Tongue (tissue), 2 donors: ENCODE measurements around the gene CENPF. TPM values are rescaled to one million over a fixed set of nuclear protein-coding genes. Genes with fewer than 3 reads are reported as not detected.
"Not testable (repeated sequence)": the region's sequence is repeated elsewhere in the genome, so short reads cannot be mapped to it uniquely, and the experiment has no call there.

Source experiments
- DNase-seq: peaks from one replicate; pipeline ENCODE4 v3.0.0-alpha.2; 2015
- total RNA-seq: library from RNA; depleted of rRNA; stranded (reverse); fragments of >200 nt; gene quantifications from one replicate; pipeline ENCODE4 v1.2.3, GENCODE V29; 2014

The CENPF gene, protein sequence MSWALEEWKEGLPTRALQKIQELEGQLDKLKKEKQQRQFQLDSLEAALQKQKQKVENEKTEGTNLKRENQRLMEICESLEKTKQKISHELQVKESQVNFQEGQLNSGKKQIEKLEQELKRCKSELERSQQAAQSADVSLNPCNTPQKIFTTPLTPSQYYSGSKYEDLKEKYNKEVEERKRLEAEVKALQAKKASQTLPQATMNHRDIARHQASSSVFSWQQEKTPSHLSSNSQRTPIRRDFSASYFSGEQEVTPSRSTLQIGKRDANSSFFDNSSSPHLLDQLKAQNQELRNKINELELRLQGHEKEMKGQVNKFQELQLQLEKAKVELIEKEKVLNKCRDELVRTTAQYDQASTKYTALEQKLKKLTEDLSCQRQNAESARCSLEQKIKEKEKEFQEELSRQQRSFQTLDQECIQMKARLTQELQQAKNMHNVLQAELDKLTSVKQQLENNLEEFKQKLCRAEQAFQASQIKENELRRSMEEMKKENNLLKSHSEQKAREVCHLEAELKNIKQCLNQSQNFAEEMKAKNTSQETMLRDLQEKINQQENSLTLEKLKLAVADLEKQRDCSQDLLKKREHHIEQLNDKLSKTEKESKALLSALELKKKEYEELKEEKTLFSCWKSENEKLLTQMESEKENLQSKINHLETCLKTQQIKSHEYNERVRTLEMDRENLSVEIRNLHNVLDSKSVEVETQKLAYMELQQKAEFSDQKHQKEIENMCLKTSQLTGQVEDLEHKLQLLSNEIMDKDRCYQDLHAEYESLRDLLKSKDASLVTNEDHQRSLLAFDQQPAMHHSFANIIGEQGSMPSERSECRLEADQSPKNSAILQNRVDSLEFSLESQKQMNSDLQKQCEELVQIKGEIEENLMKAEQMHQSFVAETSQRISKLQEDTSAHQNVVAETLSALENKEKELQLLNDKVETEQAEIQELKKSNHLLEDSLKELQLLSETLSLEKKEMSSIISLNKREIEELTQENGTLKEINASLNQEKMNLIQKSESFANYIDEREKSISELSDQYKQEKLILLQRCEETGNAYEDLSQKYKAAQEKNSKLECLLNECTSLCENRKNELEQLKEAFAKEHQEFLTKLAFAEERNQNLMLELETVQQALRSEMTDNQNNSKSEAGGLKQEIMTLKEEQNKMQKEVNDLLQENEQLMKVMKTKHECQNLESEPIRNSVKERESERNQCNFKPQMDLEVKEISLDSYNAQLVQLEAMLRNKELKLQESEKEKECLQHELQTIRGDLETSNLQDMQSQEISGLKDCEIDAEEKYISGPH (N-terminal part only)
- total RNA-seq, result 30.1 TPM

DNA sequence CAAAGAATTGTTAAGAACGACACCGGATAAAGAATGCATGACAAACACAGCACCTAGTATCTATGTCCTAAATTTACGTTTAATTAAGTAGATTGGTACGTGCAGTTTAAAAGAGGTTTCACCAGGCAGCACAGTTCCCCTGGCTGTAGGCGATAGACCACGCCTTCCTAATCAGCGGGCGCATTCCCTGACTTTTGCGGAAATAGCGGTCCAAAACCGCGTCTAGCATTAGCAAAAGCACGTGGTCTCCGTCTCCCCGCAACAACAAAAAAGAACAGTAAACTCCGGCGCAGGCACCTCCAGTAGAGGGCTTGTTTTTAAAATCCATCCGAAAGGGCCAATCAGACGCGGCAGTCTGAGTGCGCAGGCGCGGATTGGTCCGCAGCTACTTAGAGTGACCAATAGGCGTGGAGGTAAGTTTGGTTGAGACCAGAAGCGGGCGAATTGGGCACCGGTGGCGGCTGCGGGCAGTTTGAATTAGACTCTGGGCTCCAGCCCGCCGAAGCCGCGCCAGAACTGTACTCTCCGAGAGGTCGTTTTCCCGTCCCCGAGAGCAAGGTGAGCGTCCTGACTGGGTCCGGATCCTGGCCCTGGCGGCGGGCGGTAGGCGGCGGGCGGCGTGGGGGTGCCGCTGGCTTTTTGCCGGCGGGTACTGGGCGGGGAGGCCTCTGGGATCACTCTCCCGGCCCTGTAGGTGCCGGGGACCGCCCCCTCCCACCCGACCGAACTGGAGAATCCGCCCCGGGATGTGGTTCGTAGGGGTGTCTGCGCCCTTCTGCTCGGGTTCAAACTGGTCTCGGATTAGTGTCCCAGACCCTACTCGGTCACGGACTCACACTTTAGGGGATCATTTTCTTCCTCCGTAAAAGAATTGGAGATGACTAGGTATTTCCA lies at the start of gene CENPF:
TSS of gene CENPF (plus strand) at position 432 of the 894 bp plus-strand sequence. CDS start 10,560 bp downstream, outside the sequence.
- DNase-seq, result peak; percentile 99

DNA sequence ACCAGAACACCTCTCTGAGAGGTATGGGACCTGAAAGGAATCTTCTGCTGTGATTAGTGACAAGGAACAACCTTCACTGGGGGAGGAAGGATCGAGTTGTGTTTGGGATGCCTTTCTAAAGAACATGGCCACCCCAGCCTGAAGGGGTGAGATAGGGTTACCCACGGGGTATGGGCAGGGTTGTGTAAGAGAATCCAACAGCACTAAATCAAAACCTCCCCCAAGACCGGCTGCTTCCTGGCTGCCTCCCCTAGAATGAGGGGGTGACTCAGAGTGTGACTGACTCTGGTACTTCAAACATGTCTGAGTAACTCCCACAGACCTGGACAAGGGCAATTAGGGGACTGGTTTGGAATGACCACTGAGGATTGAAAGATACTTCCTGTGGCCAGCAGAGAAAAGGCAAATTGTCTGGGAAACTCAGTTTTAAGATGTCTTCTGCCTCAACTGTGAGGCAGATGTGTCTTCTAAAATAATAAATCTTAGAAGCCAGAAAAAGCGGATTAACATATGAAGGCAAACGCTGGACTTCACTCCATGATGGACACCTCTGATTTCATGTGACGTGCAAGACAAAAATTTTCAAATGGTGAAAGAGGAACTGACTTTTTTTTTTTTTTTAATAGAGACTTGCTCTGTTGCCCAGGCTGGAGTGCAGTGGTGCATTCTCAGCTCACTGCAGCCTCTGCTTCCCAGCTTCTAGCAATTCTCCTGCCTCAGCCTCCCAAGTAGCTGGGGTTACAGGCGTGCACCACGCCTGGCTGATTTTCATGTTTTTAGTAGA lies 44.9 kb upstream of the CENPF start:
- DNase-seq, result no peak

DNA sequence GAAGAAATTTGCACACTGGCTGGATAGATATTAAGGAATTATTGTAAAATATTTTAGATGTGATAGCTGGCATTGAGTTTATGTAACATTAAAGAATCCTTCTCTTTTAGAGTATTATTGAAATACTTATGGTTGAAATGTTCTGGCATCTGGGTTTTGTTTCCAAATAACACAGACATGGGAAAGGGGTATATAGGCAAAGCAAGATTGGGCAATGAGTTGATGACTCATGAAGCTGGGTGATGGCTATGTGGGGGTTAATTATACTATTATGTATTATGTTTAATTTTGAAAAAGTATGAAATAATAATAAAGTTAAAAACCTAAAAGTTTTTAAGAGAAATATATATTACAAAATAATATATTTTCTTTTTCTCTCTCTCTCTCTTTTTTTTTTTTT lies 39.1 kb upstream of the CENPF start:
- DNase-seq, result no peak

DNA sequence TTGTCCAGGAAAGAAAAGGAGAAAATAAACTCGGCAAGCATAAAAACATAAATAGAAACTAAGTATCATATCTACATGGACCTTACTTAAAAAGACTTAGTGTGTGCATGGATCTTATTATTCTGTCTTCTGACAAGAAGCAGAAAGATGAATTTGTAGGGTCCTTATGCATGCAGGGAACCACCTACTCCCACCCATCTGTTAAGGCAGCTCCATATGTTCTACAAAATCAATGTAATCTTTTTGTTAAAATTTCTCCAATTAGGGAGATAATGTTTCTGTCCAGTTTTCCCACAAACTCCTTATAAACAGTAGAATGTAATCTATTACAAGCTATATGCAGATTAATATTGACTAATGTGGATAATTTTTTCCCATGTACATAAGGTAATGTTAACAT lies 37.7 kb upstream of the CENPF start:
- DNase-seq, result no peak

DNA sequence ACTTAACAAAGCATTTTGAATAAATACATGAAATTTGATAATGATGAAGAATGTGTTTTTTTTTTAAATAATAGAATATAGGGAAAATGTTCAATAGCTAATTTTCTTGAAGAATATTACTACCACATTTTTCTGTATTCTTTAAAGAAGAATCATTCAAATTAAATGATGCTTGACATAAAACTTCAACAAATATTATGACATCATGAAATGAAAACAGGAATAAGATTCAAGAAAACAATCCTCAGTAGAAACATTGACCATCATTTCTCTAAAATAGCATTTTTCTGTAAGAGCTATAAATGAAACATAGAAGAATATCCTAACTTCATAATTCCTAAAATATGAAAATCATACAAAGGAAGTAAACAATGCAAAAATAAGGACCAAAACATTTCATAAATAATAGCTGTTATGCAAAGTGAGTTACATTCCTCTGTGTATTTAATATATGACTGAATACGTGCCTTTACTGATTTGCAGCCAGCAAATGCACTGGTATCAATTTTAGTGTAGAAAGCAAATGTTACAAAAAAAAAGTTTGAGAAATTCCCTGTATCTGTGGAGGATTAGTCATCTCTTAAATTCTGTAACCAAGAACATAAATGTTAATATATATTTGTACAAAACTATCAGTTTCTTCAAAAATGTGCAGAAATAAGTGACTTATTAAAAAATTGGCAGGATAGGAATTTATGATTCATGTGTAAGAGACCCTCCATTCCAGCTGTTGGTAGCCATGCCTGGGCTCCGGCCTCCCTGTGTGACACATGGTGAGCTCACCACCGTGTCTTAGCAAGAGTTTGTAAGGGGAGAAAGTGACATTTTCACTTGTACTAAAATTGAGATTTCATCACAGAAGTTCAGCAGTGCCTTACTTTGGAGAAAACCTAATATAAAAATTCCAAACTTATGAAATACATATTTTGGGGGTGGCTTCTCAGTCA lies 36.6 kb upstream of the CENPF start:
- peak; percentile 35 for DNase-seq

DNA sequence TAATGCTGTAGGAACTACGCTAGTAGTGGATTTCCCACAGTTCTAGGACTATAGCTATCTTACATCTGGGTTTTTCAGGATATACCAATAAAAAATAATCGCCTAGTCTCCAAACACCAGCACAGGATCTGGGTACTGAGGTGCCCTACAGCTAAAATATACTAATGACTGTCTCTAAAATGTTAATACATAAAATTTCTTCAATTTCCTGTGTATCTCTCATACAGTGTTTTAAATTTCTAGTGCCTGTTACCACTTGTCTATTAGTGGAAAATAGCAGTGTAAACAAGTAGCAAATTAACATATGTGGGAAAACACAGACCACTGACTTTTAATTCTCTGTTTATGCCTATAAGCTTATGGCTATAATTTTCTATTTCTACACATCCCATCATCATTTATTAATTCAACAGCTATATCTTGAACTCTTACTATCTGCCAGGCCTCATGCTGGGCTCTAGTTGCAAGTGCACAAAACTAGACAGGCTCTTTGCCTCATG lies 35.5 kb upstream of the CENPF start:
- no peak for DNase-seq

DNA sequence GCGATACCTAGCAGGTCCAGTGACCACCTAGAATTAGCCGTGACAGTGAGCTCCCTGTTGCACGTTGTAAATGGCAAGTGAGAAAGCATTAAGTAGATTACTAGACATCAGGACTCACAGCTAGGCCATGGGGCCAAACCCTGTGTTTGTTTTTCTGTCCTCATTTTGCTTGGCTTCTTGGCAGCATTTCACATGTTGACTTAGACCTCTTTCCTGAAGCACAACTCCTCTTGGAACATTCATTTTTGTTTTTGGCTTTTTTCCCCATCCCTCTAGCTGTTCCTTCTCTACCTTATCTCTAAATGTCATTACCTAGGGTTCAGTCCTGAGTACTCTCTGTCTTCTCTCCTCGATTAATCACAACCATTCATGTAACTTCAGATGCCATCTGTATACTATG lies 34.7 kb upstream of the CENPF start:
- DNase-seq, result no peak

DNA sequence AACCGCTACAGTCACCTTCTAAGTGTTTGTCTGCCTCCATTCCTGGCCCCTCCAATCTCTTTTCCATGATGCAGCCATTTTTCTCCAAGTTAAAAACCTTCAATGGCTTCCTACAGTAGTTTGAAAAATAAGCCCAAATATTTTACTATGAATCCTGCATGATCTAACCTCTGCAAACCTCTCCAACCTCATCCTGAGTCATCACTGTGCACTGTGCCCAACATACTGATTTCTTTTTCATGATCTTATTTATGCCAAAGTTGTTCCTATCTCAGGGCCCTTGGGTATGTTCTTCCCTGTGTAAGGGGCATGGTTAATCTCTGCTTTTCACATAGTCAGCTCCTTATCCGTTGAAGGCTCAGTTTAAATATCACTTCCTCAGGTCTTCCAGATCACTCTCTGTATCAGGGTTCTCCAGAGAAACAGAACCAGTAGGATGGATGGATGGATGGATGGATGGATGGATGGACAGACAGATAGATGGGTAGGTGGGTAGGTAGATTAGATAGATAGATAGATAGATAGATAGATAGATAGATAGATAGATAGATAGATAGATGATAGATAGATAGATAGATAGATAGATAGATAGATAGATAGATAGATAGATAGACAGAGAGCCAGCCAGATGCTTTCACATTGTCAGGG lies 33.5 kb upstream of the CENPF start:
- DNase-seq, result no peak

DNA sequence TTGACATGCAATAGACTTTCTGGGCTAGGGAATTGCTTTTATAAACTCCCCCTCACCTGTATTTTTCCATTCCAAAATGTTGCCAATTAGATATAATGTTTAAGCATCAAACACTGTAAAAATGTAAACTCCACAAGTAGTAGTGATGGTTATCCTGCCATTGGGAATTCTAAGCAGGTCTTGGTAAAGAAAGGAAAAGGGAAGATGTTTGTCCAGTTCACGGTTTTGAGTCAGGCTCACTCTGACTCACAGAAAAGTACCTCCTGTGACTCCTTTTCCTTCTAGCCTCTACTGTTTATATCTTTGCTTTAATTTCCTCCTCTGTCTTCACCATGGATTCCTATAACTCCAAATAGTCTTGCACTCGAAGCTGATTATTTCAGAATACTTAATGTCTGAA lies 32.6 kb upstream of the CENPF start:
- no peak for DNase-seq

DNA sequence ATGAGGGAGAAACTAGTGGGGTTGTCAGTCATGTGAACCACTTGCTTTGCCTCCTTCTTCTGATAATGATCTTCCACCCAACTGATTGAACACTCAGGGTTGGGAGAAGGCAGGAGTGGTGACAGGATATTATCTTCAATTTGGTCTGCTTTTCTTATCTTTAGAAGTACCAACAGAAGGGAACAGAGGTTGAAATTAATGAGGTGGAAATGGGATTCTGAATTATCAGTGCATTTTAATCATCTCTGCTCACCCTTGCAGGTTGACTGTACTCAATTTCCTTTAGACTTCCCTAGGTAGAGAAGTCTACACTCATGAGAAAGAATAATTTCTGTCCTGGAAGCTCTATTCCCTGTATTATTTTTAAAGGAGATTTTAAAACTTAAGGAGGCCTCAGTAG lies 31.7 kb upstream of the CENPF start:
- no peak for DNase-seq

DNA sequence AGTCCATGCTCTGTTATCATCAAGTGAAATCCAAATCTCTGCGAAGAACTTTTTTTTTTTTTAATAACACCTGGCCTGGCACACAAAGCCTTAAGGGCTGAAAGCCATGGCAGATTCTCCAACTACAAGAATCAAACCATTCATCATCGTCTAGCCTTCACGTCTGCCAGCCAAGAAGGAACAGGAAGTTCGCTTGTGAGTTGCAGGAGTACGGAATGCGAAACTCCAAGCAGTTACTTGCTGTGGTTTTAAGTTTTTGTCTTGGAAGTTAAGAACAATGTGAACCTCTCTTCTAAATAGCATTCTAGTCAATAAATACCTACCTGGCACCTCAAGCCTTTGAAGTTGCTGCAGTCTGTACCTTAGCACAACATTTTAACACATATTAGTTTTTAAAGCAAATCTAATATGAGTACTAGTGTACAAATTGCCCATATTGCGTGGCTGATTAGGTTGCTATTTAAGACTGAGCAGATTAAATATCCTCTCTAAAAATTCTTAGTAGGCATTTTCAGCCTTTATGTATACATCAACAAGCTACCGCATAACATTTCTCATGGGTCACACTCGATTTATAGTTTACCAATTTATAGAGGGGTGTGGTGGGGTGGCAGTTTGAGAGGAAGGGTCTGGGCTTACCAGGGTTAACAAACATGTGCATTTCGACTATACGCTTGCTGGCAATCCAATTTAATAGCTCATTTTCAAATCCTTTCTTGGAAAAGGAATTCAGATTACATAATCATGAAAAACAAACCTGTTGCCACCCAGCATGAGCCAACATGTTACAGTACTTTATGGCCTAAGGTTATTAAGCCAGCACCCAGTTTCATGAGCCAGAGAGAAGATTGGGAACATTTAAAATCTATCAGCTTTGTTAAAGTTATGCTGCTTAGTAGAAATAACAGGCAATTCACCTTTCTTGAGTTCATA lies 29.3 kb upstream of the CENPF start:
- peak; percentile 36 for DNase-seq

DNA sequence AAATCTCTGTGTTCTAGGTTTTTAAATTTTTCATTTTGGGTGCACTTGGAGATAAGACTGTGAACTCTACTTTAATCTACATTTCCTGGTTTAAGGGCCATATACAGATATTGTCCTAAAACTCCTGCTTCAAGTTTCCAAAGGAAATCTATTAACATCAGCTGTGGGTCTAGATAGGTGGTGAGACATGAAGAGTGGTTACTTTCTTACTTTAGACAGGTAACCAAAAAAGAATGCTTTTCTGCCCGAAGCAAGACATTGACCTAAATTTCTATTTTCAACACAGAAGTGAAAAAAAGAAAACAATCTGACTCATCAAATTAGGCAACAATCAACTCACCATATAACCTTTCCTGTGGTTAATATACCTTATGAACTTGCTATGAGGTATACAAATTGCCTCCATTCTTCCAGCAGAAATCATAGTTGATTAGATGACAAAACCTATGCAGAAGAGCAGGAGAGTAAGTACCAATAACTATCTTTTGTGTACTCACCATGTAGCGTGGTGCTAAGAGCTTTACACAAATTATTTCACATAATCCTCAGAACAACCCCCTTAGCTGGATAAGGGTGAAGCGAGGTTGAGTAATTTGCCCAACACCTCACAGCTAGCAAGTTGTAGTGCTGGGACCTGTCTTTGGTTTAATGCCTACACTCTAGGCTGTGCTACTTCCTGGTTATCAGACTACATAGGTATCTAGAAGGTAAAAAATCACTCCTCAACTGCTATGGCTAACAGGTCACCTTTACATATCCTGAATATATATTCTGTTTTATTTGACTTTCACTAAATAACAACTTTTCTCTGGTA lies 28.2 kb upstream of the CENPF start:
- no peak for DNase-seq

DNA sequence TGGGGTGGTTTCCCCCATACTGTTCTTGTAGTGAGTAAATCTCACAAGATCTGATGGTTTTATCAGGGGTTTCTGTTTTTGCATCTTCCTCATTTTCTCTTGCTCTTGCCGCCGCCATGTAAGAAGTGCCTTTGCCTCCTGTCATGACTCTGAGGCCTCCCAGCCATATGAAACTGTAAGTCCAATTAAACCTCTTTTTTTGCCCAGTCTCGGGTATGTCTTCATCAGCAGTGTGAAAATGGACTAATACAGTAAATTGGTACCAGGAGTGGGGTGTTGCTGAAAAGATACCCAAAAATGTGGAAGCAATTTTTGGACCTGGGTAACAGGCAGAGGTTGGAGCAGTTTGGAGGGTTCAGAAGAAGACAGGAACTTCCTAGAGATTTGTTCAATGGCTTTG lies 26.9 kb upstream of the CENPF start:
- not testable (repeated sequence) for DNase-seq

DNA sequence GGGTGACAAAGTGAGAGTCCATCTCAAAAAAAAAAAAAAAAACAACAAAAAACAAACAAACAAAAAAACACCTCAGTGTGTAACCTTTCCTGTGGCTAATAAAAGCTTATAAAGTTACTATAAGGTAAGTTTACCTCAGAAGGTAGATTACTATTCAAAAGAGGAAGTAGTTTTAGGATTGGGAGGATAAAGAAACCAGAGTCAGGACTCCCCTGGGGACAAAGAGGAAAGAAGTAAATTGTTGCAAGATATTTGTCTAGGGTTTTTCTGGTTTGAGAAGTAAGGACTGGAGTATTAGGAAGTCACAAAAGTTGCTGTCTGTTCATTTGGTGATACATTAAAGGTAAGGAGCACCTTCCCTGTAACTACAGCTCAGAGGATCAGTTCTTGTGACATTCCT lies 23.8 kb upstream of the CENPF start:
- no peak for DNase-seq

DNA sequence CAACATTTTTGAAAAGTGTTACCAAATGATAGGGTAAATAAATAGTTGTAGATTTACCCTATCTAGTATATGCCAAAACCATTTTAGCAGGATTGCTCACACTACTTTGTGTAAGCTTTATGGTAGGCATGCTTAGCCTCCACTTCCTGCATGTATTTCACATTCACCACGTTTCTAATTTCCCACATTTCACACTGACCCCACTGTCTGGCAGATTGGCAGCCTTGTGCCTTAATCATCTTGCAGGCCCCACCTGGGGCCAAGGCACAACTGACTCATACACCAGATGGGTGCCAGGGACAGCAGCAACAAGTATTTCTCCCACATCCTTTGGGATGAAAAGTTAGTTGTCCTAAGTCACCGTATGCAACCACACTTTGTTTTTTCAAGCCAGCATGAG lies 21.2 kb upstream of the CENPF start:
- no peak for DNase-seq

DNA sequence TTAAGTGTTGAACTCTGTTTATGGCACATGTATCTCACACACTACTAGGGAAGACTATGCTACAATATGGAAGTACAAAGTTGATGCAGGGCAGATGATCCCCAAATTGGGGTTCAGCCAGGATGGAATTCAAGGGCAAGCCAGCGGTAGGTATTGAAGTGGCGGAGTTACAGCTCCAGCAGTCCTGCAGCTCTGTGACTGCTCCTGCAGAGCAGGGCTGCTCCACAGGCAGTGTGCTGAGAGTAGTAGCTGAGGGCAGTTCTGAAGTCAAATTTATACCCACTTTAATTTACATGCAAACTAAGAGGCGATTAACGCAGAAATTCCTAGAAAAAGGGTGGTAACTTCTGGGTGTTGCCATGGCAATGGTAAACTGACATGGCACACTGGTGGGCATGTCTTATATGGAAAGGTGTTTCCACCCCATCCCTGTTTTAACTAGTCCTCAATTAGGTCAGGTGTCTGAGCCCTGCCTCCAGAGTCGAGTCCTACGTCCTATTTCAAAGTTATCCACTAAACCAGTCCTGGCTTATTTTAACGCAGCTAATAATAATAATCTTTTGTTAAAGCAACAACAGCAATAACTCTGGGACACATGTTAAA lies 20.6 kb upstream of the CENPF start:
- no peak for DNase-seq
